Natural killer cell (primary cell): ENCODE results near the gene TTC9C. TPM values are rescaled to one million over a fixed set of nuclear protein-coding genes. Genes with fewer than 3 reads are reported as not detected.
"Not testable (repeated sequence)": the region's sequence is repeated elsewhere in the genome, so short reads cannot be mapped to it uniquely, and the experiment has no call there.

Experiments used
- ATAC-seq, 3 donors: fragments of 150-1000 bp in 2 of 3; fragments of 200-7000 bp in 1 of 3; cut with Tn5 transposase; 1 replicate in 1 of 3; 2 replicates in 2 of 3; pipeline ENCODE4 v1.10.0; 2021; ENCODE audit warnings: mild to moderate bottlenecking in 2 of 3, moderate library complexity in 2 of 3
- DNase-seq, 2 donors: peaks; one replicate each; pipeline versions ENCODE4 v3.0.0 to v3.0.0-alpha.2; 2013 to 2021; ENCODE audit warnings: mixed read lengths in 1 of 2
- H3K27ac ChIP-seq: one replicate; pipeline ENCODE4 v1.5.1; 2013; ENCODE audit warnings: mild to moderate bottlenecking, low read length
- H3K27me3 ChIP-seq: one replicate; pipeline ENCODE4 v1.6.1; 2013; ENCODE audit warnings: low read length; ENCODE audit not compliant: control insufficient read depth, insufficient read depth
- H3K36me3 ChIP-seq: one replicate; pipeline ENCODE4 v1.6.1; 2013; ENCODE audit warnings: low read length; ENCODE audit not compliant: control insufficient read depth, insufficient read depth
- H3K4me1 ChIP-seq: one replicate; pipeline ENCODE4 v1.6.1; 2013; ENCODE audit warnings: low read length; ENCODE audit not compliant: control insufficient read depth, insufficient read depth
- H3K4me3 ChIP-seq: one replicate; pipeline ENCODE4 v1.5.1; 2013; ENCODE audit warnings: low read length
- H3K9me3 ChIP-seq: one replicate; pipeline ENCODE4 v1.6.1; 2013; ENCODE audit warnings: low read length; ENCODE audit not compliant: control insufficient read depth, insufficient read depth
- H3K27ac Mint-ChIP-seq, 2 donors: one replicate each; pipeline ENCODE4 v1.8.0; 2022; ENCODE audit warnings: mild to moderate bottlenecking in 2 of 2, mixed read lengths in 2 of 2, moderate library complexity in 1 of 2
- H3K27me3 Mint-ChIP-seq, 2 donors: one replicate each; pipeline ENCODE4 v1.8.0; 2022; ENCODE audit warnings: low read depth in 2 of 2, mixed read lengths in 2 of 2
- H3K36me3 Mint-ChIP-seq: one replicate; pipeline ENCODE4 v1.8.0; 2022; ENCODE audit warnings: mixed read lengths
- H3K4me1 Mint-ChIP-seq, 2 donors: one replicate each; pipeline ENCODE4 v1.8.0; 2022; ENCODE audit warnings: mixed read lengths in 2 of 2
- H3K4me3 Mint-ChIP-seq: one replicate; pipeline ENCODE4 v1.8.0; 2022; ENCODE audit warnings: mild to moderate bottlenecking, moderate library complexity, mixed read lengths
- H3K9me3 Mint-ChIP-seq, 2 donors: one replicate each; pipeline ENCODE4 v1.8.0; 2022; ENCODE audit warnings: mixed read lengths in 2 of 2
- WGBS: methylation state at CpG from one replicate; pipeline ENCODE4 v1.1.7; 2013; ENCODE audit warnings: missing lambda C conversion rate; ENCODE audit not compliant: insufficient coverage; 5-methylcytosine and 5-hydroxymethylcytosine counted together
- intact Hi-C: fragments of 100-400 bp; cut with micrococcal nuclease; formaldehyde crosslinking; loops from one replicate; pipeline ENCODE4 v1.14.2; 2022
- total RNA-seq, 4 donors: library from RNA; stranded (reverse); fragments of 120-200 nt in 1 of 4; gene quantifications; one replicate each; pipeline versions ENCODE4 v1.2.3 to v1.2.4, GENCODE V29; 2013 to 2022
- TF ChIP-seq, protein P1 (sequence below): fragments of 200-600 bp; IDR thresholded peaks from one replicate; pipeline ENCODE4 v1.8.0; 2022; ENCODE audit warnings: antibody characterized with exemption

Gene TTC9C
- total RNA-seq, 3 donors from 2014 or later (not counting 1 experiment from before 2014, with no cell fraction given): 18.3 to 27.2 (median 23.2) TPM

- Histone ChIP-seq H3K27me3 (no peaks in the 10 kb centered on the region), H3K36me3 (peaks cover 43% of the 10 kb centered on the region), H3K9me3 (no peaks in the 10 kb centered on the region), H3K27ac (no peak overlapping the region), H3K4me1 (peaks cover 24% of the 10 kb centered on the region), H3K4me3 (no peak overlapping the region)
- Mint-ChIP-seq H3K9me3 (no peaks in the 10 kb centered on the region), H3K4me1 (peaks cover 18% of the 10 kb centered on the region in 2 donors), H3K4me3 (no peak overlapping the region), H3K27me3 (no peaks in the 10 kb centered on the region), H3K27ac (no peak overlapping the region), H3K36me3 (peaks cover 5% of the 10 kb centered on the region)
- DNase-seq: peak in 1 of 2 donors; percentile 50
- ATAC-seq: no peak
- WGBS: 90% methylated on average over 2 of the region's 2 CpGs
- intact Hi-C loops: no loop called here
- TF ChIP-seq, protein P1, sequence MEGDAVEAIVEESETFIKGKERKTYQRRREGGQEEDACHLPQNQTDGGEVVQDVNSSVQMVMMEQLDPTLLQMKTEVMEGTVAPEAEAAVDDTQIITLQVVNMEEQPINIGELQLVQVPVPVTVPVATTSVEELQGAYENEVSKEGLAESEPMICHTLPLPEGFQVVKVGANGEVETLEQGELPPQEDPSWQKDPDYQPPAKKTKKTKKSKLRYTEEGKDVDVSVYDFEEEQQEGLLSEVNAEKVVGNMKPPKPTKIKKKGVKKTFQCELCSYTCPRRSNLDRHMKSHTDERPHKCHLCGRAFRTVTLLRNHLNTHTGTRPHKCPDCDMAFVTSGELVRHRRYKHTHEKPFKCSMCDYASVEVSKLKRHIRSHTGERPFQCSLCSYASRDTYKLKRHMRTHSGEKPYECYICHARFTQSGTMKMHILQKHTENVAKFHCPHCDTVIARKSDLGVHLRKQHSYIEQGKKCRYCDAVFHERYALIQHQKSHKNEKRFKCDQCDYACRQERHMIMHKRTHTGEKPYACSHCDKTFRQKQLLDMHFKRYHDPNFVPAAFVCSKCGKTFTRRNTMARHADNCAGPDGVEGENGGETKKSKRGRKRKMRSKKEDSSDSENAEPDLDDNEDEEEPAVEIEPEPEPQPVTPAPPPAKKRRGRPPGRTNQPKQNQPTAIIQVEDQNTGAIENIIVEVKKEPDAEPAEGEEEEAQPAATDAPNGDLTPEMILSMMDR: no peak
These were observed 4.5 kb downstream of the TTC9C start for GRCh38 chr11:62732830-62733229.

GRCh38 chr11:62737196-62737595 is 8.9 kb downstream of the TTC9C start:
- Mint-ChIP-seq H3K4me3 (no peak overlapping the region), H3K9me3 (no peaks in the 10 kb centered on the region), H3K27me3 (no peaks in the 10 kb centered on the region)

GRCh38 chr11:62747475-62748160 is 19.3 kb downstream of the TTC9C start:
- TF ChIP-seq, protein P1: no peak
- Histone ChIP-seq H3K4me1 (peaks cover 5% of the 10 kb centered on the region), H3K4me3 (no peak overlapping the region), H3K9me3 (no peaks in the 10 kb centered on the region), H3K27me3 (no peaks in the 10 kb centered on the region), H3K27ac (no peak overlapping the region), H3K36me3 (peaks cover 6% of the 10 kb centered on the region)
- Mint-ChIP-seq H3K36me3 (no peaks in the 10 kb centered on the region), H3K27ac (no peak overlapping the region), H3K4me1 (peaks cover 0 to 6% of the 10 kb centered on the region in 2 donors), H3K27me3 (no peaks in the 10 kb centered on the region), H3K9me3 (no peaks in the 10 kb centered on the region), H3K4me3 (no peak overlapping the region)
- no peak for ATAC-seq
- no peak for DNase-seq
- WGBS: 96% methylated on average over 6 of the region's 9 CpGs
- intact Hi-C loops: no loop called here

More at GRCh38 chr11:62737196-62737595, 8.9 kb downstream of the TTC9C start:
- DNase-seq (no peak), ATAC-seq (no peak)
- TF ChIP-seq, protein P1: no peak
- intact Hi-C loops: no loop called here
- H3K27ac Mint-ChIP-seq: no peak overlapping the region
- H3K4me1 Mint-ChIP-seq: peaks cover 0 to 6% of the 10 kb centered on the region in 2 donors
- no peaks in the 10 kb centered on the region for H3K4me1 ChIP-seq
- peaks cover 5% of the 10 kb centered on the region for H3K36me3 Mint-ChIP-seq
- peaks cover 60% of the 10 kb centered on the region for H3K36me3 ChIP-seq
- no peak overlapping the region for H3K4me3 ChIP-seq
- H3K27me3 ChIP-seq: no peaks in the 10 kb centered on the region
- H3K27ac ChIP-seq: no peak overlapping the region
- no peaks in the 10 kb centered on the region for H3K9me3 ChIP-seq

DNA sequence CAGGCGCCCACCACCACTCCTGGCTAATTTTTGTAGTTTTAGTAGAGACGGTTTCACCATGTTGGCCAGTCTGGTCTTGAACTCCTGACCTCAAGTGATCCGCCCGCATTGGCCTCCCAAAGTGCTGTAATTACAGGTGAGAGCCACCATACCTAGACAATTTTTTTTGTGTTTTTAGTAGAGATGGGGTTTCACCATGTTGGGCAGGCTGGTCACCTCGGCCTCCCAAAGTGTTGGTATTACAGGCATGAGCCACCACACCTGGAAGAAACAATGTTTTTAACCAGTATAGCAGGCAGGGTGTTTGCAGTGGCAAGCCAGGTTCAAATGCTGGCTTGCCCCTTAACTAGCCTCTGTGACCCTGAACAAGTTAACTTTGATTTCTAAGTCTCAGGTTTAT is 21.6 kb downstream of the TTC9C start:
- H3K27ac ChIP-seq, H3K9me3 Mint-ChIP-seq, intact Hi-C loops, H3K36me3 Mint-ChIP-seq, H3K9me3 ChIP-seq, H3K4me3 ChIP-seq, H3K27me3 Mint-ChIP-seq, H3K4me3 Mint-ChIP-seq, DNase-seq, H3K27me3 ChIP-seq, H3K27ac Mint-ChIP-seq, H3K36me3 ChIP-seq, ATAC-seq: not testable (repeated sequence)
- peaks cover 9 to 13% of the 10 kb centered on the region in 2 donors for H3K4me1 Mint-ChIP-seq
- over 99% methylated on average over 5 of the region's 5 CpGs for WGBS
- peaks cover 22% of the 10 kb centered on the region for H3K4me1 ChIP-seq
